Activated CD4-positive, alpha-beta T cell treated with anti-CD3 and anti-CD28 coated beads, Interleukin-2, amount 10 ng/mL, durations not matched to agents 24 days and 14 days (primary cell): ENCODE data around the gene IFNGR1. TPM values are rescaled to one million over a fixed set of nuclear protein-coding genes. Genes with fewer than 3 reads are reported as not detected.
A peak's percentile ranks its signal among the peaks of the same experiment; 100 is the strongest.

Source experiments
- DNase-seq: peaks from one replicate; pipeline ENCODE4 v3.0.0; 2022
- H3K27ac Mint-ChIP-seq: one replicate; pipeline ENCODE4 v1.8.0; 2022; ENCODE audit warnings: mild to moderate bottlenecking, mixed read lengths
- H3K27me3 Mint-ChIP-seq: one replicate; pipeline ENCODE4 v1.8.0; 2022; ENCODE audit warnings: mixed read lengths
- H3K36me3 Mint-ChIP-seq: one replicate; pipeline ENCODE4 v1.8.0; 2022; ENCODE audit warnings: low read depth, mild to moderate bottlenecking, mixed read lengths
- H3K4me1 Mint-ChIP-seq: one replicate; pipeline ENCODE4 v1.8.0; 2021; ENCODE audit warnings: mixed read lengths
- H3K4me3 Mint-ChIP-seq: one replicate; pipeline ENCODE4 v1.8.0; 2022; ENCODE audit warnings: mild to moderate bottlenecking, moderate library complexity, mixed read lengths
- H3K9me3 Mint-ChIP-seq: one replicate; pipeline ENCODE4 v1.8.0; 2021; ENCODE audit warnings: mixed read lengths
- intact Hi-C: fragments of 100-400 bp; cut with micrococcal nuclease; formaldehyde crosslinking; loops from one replicate; pipeline ENCODE4 v1.15.1; 2023
- total RNA-seq: library from RNA; stranded (reverse); gene quantifications from 2 replicates; pipeline ENCODE4 v1.2.3, GENCODE V29; 2022

Gene IFNGR1
- total RNA-seq, 1 donor from 2014 or later, result 13.9 TPM

DNA sequence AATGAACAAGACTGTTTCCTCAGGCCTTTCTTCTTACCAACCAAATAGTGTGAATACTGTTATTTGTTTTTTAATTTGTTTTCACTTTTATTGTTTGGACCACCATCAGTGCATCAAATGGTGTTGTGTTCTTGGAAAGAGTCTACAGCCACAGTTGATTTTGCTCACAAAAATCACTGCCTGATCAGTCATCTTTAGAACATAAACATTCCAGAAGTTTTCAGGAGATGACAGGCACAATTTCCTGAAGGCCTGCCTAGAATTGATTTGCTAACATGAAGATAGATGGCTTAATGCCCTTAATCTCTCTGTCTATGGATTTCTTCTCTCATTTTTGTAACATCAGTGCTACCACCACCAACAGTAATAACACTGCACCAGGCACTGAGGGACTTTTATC is 59.3 kb downstream of the IFNGR1 start:
- Mint-ChIP-seq H3K4me1 (peaks cover 37% of the 10 kb centered on the region), H3K9me3 (peaks cover 14% of the 10 kb centered on the region), H3K4me3 (no peak overlapping the region), H3K27me3 (peaks cover 2% of the 10 kb centered on the region), H3K27ac (no peak overlapping the region), H3K36me3 (peaks cover 21% of the 10 kb centered on the region)
- no peak for DNase-seq
- intact Hi-C loops, result loop anchor here (5.0 to 10.0 kb wide), 2 partner anchors 128 to 235 kb away; no protein-coding TSS in a partner anchor

DNA sequence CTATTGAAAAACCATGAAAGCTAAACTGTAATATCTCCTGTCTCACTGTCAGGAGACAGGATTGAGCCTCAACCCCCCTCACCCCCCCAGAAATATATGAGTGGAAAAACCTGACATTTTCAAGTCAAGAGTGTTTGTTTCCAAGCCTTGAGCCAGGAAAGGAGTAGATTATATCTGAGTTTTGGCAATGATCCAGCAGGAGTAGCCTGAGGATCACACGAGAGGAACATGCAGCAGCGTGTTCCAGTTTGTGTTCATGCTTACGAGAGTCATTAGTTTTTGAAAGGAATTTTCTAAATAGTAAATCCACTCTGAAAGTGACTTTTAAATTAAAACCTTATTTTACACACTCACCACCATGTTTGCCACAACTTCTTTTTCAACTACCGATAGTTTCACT is 61.6 kb downstream of the IFNGR1 start:
- Mint-ChIP-seq H3K36me3 (peaks cover 15% of the 10 kb centered on the region), H3K4me1 (peaks cover 28% of the 10 kb centered on the region), H3K4me3 (no peak overlapping the region), H3K27ac (no peak overlapping the region), H3K27me3 (peaks cover 2% of the 10 kb centered on the region), H3K9me3 (peaks cover 7% of the 10 kb centered on the region)
- no peak for DNase-seq
- intact Hi-C loops, result loop anchor here (5.0 to 10.0 kb wide), 2 partner anchors 125 to 237 kb away; no protein-coding TSS in a partner anchor

DNA sequence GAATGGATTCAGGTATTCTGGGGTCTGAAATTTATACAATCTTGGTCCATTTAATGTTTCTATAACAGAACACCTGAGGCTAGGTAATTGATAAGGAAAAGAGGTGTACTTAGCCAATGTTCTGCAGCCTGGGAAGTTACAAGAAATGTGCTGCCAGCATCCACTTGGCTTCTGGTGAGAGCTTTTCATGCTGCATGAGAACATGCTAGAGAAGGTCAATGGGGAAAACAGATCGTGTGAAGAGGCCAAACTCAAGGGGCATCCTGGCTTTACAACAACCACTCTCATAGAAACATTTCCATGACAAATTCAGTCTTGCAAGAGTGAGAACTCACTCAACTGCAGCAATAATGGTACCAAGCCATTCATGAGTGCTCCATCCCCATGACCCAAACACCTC is 62.5 kb downstream of the IFNGR1 start:
- peaks cover 16% of the 10 kb centered on the region for H3K36me3 Mint-ChIP-seq
- DNase-seq, result no peak
- no peak overlapping the region for H3K27ac Mint-ChIP-seq
- peaks cover 2% of the 10 kb centered on the region for H3K27me3 Mint-ChIP-seq
- peaks cover 26% of the 10 kb centered on the region for H3K4me1 Mint-ChIP-seq
- H3K9me3 Mint-ChIP-seq, result peaks cover 7% of the 10 kb centered on the region
- H3K4me3 Mint-ChIP-seq, result peak overlapping the region; percentile 37
- intact Hi-C loops, result loop anchor here (5.0 to 10.0 kb wide), 2 partner anchors 124 to 238 kb away; no protein-coding TSS in a partner anchor

DNA sequence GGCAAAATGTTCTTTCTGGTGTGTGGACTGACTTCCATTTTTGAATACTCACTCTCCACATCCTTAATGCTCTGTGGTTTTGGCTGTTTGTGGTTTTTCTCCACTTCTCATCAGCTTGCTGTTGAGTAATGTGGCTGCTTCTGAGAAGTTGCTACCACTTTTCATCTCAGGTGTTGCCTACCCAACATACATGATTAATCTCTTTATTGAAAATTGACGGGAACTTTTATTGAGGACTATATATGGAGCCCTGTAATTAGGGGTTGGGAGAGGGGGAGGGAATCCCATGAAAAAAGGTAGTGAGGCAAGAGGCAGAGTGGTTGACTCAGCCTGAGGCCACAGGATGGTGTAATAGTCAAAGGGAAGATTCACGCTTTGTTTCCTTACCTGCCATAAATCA is 63.4 kb downstream of the IFNGR1 start:
- H3K4me1 Mint-ChIP-seq, result peaks cover 24% of the 10 kb centered on the region

DNA sequence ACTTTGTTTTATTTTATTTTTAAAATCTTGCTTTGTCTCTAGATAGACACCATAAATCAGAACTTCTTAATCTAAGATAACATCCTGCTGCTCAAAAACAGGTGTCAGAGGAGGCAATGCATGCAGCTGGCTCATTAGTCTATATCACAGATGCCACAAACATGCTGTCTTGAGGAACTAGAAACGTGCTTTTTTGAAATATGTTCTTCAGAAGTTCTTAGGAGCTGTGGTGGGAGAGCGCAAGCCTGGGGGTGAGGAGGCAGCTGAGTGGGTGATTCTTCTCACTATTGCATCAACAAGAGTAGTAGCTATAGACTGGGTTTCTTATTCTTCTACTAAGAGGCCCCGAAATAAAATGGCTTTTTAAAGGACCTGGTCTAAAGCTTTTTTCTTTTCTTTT is 69.1 kb downstream of the IFNGR1 start:
- Mint-ChIP-seq H3K27ac (no peak overlapping the region), H3K9me3 (peaks cover 10% of the 10 kb centered on the region), H3K27me3 (peaks cover 12% of the 10 kb centered on the region), H3K4me1 (peaks cover 5% of the 10 kb centered on the region), H3K4me3 (no peak overlapping the region), H3K36me3 (peaks cover 6% of the 10 kb centered on the region)
- DNase-seq, result peak; percentile 39
- intact Hi-C loops, result loop anchor here (10.0 kb wide), 1 partner anchor 245 kb away; no protein-coding TSS in a partner anchor

More for the DNA sequence above, 63.4 kb downstream of the IFNGR1 start:
- H3K9me3 Mint-ChIP-seq, result peaks cover 13% of the 10 kb centered on the region
- H3K27ac Mint-ChIP-seq, result peak overlapping the region; percentile 73
- H3K36me3 Mint-ChIP-seq, result peaks cover 16% of the 10 kb centered on the region
- H3K4me3 Mint-ChIP-seq, result peak overlapping the region; percentile 66
- DNase-seq, result peak; percentile 90
- H3K27me3 Mint-ChIP-seq, result peaks cover 2% of the 10 kb centered on the region
- intact Hi-C loops, result loop anchor here (1.0 to 10.0 kb wide), 5 partner anchors 53 to 239 kb away; partner anchors contain the start of gene IFNGR1

DNA sequence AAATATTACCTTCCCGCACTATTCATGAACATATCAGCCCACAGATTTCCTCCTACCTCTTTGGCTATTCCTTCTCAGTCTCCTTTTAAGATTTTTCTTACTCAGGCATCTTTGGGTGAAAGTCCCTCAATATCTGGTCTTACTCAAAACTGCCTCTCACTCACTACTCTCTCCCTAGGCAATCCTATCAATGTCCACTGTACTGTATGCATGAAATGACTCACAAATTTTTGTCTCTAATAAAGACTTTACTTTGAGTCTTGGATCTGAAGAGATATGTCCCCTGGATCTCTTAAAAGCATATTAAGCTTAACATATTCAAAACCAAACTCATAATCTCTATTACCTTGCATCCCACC is 70.2 kb downstream of the IFNGR1 start:
- intact Hi-C loops, result no loop called here
- H3K36me3 Mint-ChIP-seq, result peaks cover 3% of the 10 kb centered on the region
- H3K4me1 Mint-ChIP-seq, result peaks cover 4% of the 10 kb centered on the region
- peaks cover 15% of the 10 kb centered on the region for H3K9me3 Mint-ChIP-seq
- peaks cover 16% of the 10 kb centered on the region for H3K27me3 Mint-ChIP-seq
- DNase-seq, result no peak
- H3K27ac Mint-ChIP-seq, result no peak overlapping the region
- H3K4me3 Mint-ChIP-seq, result no peak overlapping the region

DNA sequence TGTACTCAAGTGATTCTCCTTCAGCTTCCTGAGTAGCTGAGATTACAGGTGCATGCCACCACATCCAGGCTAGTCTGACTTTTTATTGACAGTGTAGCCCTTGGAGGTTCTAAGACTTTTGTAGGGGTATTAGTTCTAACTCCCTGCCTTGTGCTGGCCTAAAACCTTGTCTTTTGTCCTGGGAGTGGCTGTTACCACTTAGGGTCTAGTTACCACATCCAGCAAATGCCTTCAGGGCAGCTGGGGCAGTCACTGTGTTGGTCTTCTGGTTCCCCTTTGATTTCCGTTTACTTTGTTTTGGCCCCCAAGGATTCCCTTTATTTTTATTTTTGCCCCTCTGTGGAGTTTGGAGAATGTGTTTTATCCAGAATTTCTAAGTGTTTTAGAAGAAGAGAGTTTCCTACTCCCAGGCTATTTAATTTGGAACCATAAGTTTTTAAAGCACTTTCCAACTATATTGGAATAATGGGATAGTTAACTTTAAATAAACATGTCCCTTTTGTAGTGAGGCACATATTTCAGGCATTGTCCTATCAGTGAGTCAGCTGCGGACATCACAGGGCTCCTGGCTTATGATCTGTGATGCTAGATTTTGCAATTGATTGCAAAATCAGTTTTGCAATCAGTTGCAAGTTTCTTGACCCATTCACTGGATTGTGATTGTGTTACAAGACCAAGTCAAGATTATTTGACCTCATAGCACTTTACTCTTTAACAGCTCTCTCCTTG is 70.7 kb downstream of the IFNGR1 start:
- Mint-ChIP-seq H3K4me3 (no peak overlapping the region), H3K27ac (no peak overlapping the region), H3K36me3 (peaks cover 3% of the 10 kb centered on the region), H3K9me3 (peaks cover 15% of the 10 kb centered on the region), H3K27me3 (peaks cover 16% of the 10 kb centered on the region), H3K4me1 (peaks cover 4% of the 10 kb centered on the region)
- DNase-seq, result peak; percentile 50
- intact Hi-C loops, result no loop called here

Other genes with a start within 250 kb of the IFNGR1 start
- gene IL20RA, start 174.4 kb downstream of the IFNGR1 start, total RNA-seq, result not detected in 2 replicates
- gene IL22RA2, start 45.7 kb downstream of the IFNGR1 start, total RNA-seq, result not detected in 2 replicates